Measurements from ENCODE around the gene BRCC3.

The BRCC3 gene

DNA sequence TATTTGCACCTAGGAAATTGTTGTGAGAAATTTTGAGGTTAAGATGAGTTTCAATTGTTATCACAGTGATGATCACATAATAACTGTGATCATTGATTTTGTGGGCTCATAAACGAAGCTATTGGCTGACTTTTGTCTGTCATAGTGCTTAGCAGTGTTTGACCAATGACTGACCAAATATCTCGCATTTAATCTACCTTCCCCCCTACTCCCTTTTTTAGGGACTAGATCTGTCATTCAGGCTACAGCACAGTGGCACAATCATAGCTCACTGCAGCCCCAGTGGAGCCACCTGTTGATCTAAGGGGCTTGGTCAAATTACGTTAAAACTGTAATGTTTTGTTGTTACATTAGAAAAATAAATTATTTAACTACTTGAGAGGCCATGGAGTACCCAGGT is 43.2 kb upstream of the BRCC3 start:
- no peaks in the 10 kb centered on the region for H3K27me3 ChIP-seq (ENCODE audit: control insufficient read depth, low read length)
- peak overlapping the region; percentile 90 for H3K4me2 ChIP-seq (ENCODE audit: low read length)
- peak overlapping the region; percentile 97 for H3K4me3 ChIP-seq (ENCODE audit: low read length)
- 0 out of 2 replicates have a peak, but pooled peaks cover 8% of the 10 kb centered on the region for H3F3A ChIP-seq (ENCODE audit: control insufficient read depth, insufficient read depth)
- H4K20me1 ChIP-seq (ENCODE audit: control insufficient read depth, insufficient read depth, low read depth, low read length) = no peaks in the 10 kb centered on the region
- TF ChIP-seq CTCF (IDR thresholded peaks at IDR 0.05; ENCODE audit: low read depth, low read length, poor library complexity, severe bottlenecking) = peak; percentile 22
- TF ChIP-seq EZH2phosphoT487 (IDR thresholded peaks at IDR 0.05; ENCODE audit: borderline replicate concordance, low read length) = no peak
- peaks cover 48% of the 10 kb centered on the region for H3K79me2 ChIP-seq (ENCODE audit: control insufficient read depth, low read length)
- no peaks in the 10 kb centered on the region for H3K9me3 ChIP-seq (ENCODE audit: control insufficient read depth, insufficient read depth, low read length)
- no peaks in the 10 kb centered on the region for H3K36me3 ChIP-seq (ENCODE audit: control insufficient read depth, low read length)
- peak overlapping the region; percentile 90 for H3K27ac ChIP-seq (ENCODE audit: low read depth, low read length)
- peaks cover 13% of the 10 kb centered on the region for H3K4me1 ChIP-seq (ENCODE audit: control insufficient read depth, low read length)
- no peaks in the 10 kb centered on the region for H3K9me2 ChIP-seq (replicated peaks; ENCODE audit: control insufficient read depth, low read length)

- Histone ChIP-seq H3K4me3 (ENCODE audit: low read length) (peak overlapping the region; percentile 97), H4K20me1 (ENCODE audit: control insufficient read depth, insufficient read depth, low read depth, low read length) (no peaks in the 10 kb centered on the region), H3K79me2 (ENCODE audit: control insufficient read depth, low read length) (peaks cover 52% of the 10 kb centered on the region), H3K4me2 (ENCODE audit: low read length) (peak overlapping the region; percentile 90), H3K4me1 (ENCODE audit: control insufficient read depth, low read length) (peaks cover 13% of the 10 kb centered on the region), H3K9me3 (ENCODE audit: control insufficient read depth, insufficient read depth, low read length) (no peaks in the 10 kb centered on the region), H3K27ac (ENCODE audit: low read depth, low read length) (no peak overlapping the region), H3F3A (ENCODE audit: control insufficient read depth, insufficient read depth) (0 out of 2 replicates have a peak, but pooled peaks cover 8% of the 10 kb centered on the region), H3K36me3 (ENCODE audit: control insufficient read depth, low read length) (peaks cover 5% of the 10 kb centered on the region), H3K27me3 (ENCODE audit: control insufficient read depth, low read length) (no peaks in the 10 kb centered on the region), H3K9me2 (replicated peaks; ENCODE audit: control insufficient read depth, low read length) (no peaks in the 10 kb centered on the region)
- no peak for TF ChIP-seq EZH2phosphoT487 (IDR thresholded peaks at IDR 0.05; ENCODE audit: borderline replicate concordance, low read length)
- TF ChIP-seq CTCF (IDR thresholded peaks at IDR 0.05; ENCODE audit: low read depth, low read length, poor library complexity, severe bottlenecking) = no peak
Observed at GRCh38 chrX:155028877-155029291, 42.4 kb upstream of the BRCC3 start.

DNA sequence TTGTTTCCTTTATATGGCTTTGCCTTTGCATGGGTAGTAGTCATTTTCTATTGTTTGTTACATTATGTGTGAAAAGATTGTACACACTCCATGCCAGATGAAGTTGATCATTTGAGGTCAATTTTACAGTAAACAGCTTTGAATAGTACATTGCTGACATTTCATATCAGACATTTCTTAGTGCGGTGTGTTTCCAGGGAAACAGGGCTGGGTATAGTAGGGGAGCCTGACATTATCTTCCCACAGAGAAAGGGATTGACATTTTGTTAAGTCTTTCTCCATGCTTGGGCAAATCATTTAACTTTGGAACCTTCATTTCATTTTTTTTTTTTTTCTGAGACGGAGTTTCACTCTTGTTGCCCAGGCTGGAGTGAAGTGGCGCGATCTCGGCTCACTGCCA is 39.7 kb upstream of the BRCC3 start:
- TF ChIP-seq CTCF (IDR thresholded peaks at IDR 0.05; ENCODE audit: low read depth, low read length, poor library complexity, severe bottlenecking) (no peak), EZH2phosphoT487 (IDR thresholded peaks at IDR 0.05; ENCODE audit: borderline replicate concordance, low read length) (no peak)
- no peak overlapping the region for H3K4me2 ChIP-seq (ENCODE audit: low read length)
- no peak overlapping the region for H3K27ac ChIP-seq (ENCODE audit: low read depth, low read length)
- H3K79me2 ChIP-seq (ENCODE audit: control insufficient read depth, low read length) = peaks cover 67% of the 10 kb centered on the region
- H3K36me3 ChIP-seq (ENCODE audit: control insufficient read depth, low read length) = peaks cover 26% of the 10 kb centered on the region
- no peaks in the 10 kb centered on the region for H3K9me2 ChIP-seq (replicated peaks; ENCODE audit: control insufficient read depth, low read length)
- peaks cover 13% of the 10 kb centered on the region for H3K4me1 ChIP-seq (ENCODE audit: control insufficient read depth, low read length)
- H3K9me3 ChIP-seq (ENCODE audit: control insufficient read depth, insufficient read depth, low read length) = no peaks in the 10 kb centered on the region
- no peak overlapping the region for H3K4me3 ChIP-seq (ENCODE audit: low read length)
- no peaks in the 10 kb centered on the region for H4K20me1 ChIP-seq (ENCODE audit: control insufficient read depth, insufficient read depth, low read depth, low read length)
- H3K27me3 ChIP-seq (ENCODE audit: control insufficient read depth, low read length) = no peaks in the 10 kb centered on the region
- H3F3A ChIP-seq (ENCODE audit: control insufficient read depth, insufficient read depth) = 0 out of 2 replicates have a peak, but pooled peaks cover 8% of the 10 kb centered on the region
